ENCODE data around the gene SIRT5.

SIRT5 gene

GRCh38 chr6:13589801-13590200 is 15.4 kb downstream of the SIRT5 start:
- no peak for DNase-seq (ENCODE audit: low spot score)

- no peak for DNase-seq (ENCODE audit: low spot score)
Measured at GRCh38 chr6:13590574-13591153, 16.3 kb downstream of the SIRT5 start.

- no peak for DNase-seq (ENCODE audit: low spot score)
Measured at GRCh38 chr6:13591205-13591921, 17.0 kb downstream of the SIRT5 start.

GRCh38 chr6:13593103-13593502 is 18.7 kb downstream of the SIRT5 start:
- DNase-seq (ENCODE audit: low spot score) = no peak

- no peak for DNase-seq (ENCODE audit: low spot score)
Measured at GRCh38 chr6:13593720-13594119, 19.3 kb downstream of the SIRT5 start.

GRCh38 chr6:13597073-13597472 is 22.7 kb downstream of the SIRT5 start:
- DNase-seq (ENCODE audit: low spot score) = no peak

GRCh38 chr6:13600036-13600435 is 25.6 kb downstream of the SIRT5 start:
- no peak for DNase-seq (ENCODE audit: low spot score)

- DNase-seq (ENCODE audit: low spot score) = no peak
Measured at GRCh38 chr6:13604135-13604534, 29.7 kb downstream of the SIRT5 start.

- DNase-seq (ENCODE audit: low spot score) = peak; percentile 41
Measured at GRCh38 chr6:13604546-13605416, 30.4 kb downstream of the SIRT5 start.

- no peak for DNase-seq (ENCODE audit: low spot score)
Measured at GRCh38 chr6:13605634-13606033, 31.2 kb downstream of the SIRT5 start.

GRCh38 chr6:13611715-13612114 is 37.3 kb downstream of the SIRT5 start:
- DNase-seq (ENCODE audit: low spot score) = no peak

GRCh38 chr6:13613029-13613594 is 38.7 kb downstream of the SIRT5 start:
- no peak for DNase-seq (ENCODE audit: low spot score)

GRCh38 chr6:13614126-13614925 is 39.9 kb downstream of the SIRT5 start:
- DNase-seq (ENCODE audit: low spot score) = peak; percentile 26

- DNase-seq (ENCODE audit: low spot score) = peak; percentile 86
Measured at GRCh38 chr6:13614926-13615791, 40.8 kb downstream of the SIRT5 start, which contains the start of gene NOL7. Gene NOL7, plus strand, starts transcription at chr6:13615335. Its CDS starts 24 bp downstream, at chr6:13615359.

GRCh38 chr6:13615792-13616120 is 41.4 kb downstream of the SIRT5 start:
- DNase-seq (ENCODE audit: low spot score) = peak; percentile 16

- no peak for DNase-seq (ENCODE audit: low spot score)
Measured at GRCh38 chr6:13617066-13617465, 42.7 kb downstream of the SIRT5 start.

GRCh38 chr6:13624871-13625288 is 50.5 kb downstream of the SIRT5 start:
- DNase-seq (ENCODE audit: low spot score) = peak; percentile 39

GRCh38 chr6:13629459-13630116 is 55.2 kb downstream of the SIRT5 start:
- no peak for DNase-seq (ENCODE audit: low spot score)

- DNase-seq (ENCODE audit: low spot score) = no peak
Measured at GRCh38 chr6:13630499-13630898, 56.1 kb downstream of the SIRT5 start.

GRCh38 chr6:13633343-13633742 is 58.9 kb downstream of the SIRT5 start:
- DNase-seq (ENCODE audit: low spot score) = no peak
